Pancreas (tissue), 10 donors: Measurements from ENCODE around the gene P2RY12. TPM values are rescaled to one million over a fixed set of nuclear protein-coding genes. Genes with fewer than 3 reads are reported as not detected.
A peak's percentile ranks its signal among the peaks of the same experiment; 100 is the strongest.

ENCODE experiments used
- ATAC-seq, 4 donors: fragments of 200-7000 bp; cut with Tn5 transposase; one replicate each; pipeline versions ENCODE4 v1.8.0 to v1.9.1; 2020; ENCODE audit warnings: mild to moderate bottlenecking in 4 of 4, moderate library complexity in 4 of 4
- DNase-seq, 6 donors: peaks; one replicate each; pipeline ENCODE4 v3.0.0-alpha.2; 2020
- FAIRE-seq: peaks from 2 replicates; lab custom pipeline; 2012; peaks lifted over from hg19 to GRCh38; lab: Jason Lieb, UNC
- H3K27ac ChIP-seq, 4 donors: fragments of 200-600 bp; sonication (generic); 1 replicate in 3 of 4; 2 replicates in 1 of 4; pipeline versions ENCODE4 v1.5.0 to v1.8.0; 2020
- H3K27me3 ChIP-seq, 4 donors: fragments of 200-600 bp; one replicate each; pipeline ENCODE4 v1.8.0; 2021
- H3K36me3 ChIP-seq, 3 donors: fragments of 200-600 bp; sonication (generic) in 1 of 3; one replicate each; pipeline versions ENCODE4 v1.5.0 to v1.8.0; 2020 to 2021
- H3K4me1 ChIP-seq, 3 donors: fragments of 200-600 bp; one replicate each; pipeline ENCODE4 v1.8.0; 2021
- H3K4me3 ChIP-seq, 4 donors: fragments of 200-600 bp; sonication (generic) in 2 of 4; one replicate each; pipeline versions ENCODE4 v1.5.0 to v1.8.0; 2020 to 2021
- H3K9me3 ChIP-seq, 4 donors: fragments of 200-600 bp; one replicate each; pipeline ENCODE4 v1.8.0; 2021
- WGBS, 2 donors: extraction: QIAGEN DNeasy Blood & Tissue Kit; methylation state at CpG; one replicate each; pipeline ENCODE4 v1.1.7; 2013; 5-methylcytosine and 5-hydroxymethylcytosine counted together
- intact Hi-C, 3 donors: fragments of 100-400 bp; cut with DNase I; formaldehyde crosslinking; loops; one replicate each; pipeline versions ENCODE4 v1.11.1 to v1.14.2; 2022
- polyA plus RNA-seq, 2 donors: library from polyadenylated mRNA; stranded (reverse); fragments of 200-250 nt; gene quantifications; one replicate each; pipeline ENCODE4 v1.2.3, GENCODE V29; 2013
- total RNA-seq, 6 donors: library from RNA; stranded (reverse); fragmentation: NEBNext Ultra II Directional in 4 of 6; extraction: Animal tissue kit (Norgen Biotek cat#: 25700) in 4 of 6; gene quantifications; one replicate each; pipeline versions ENCODE4 v1.2.1 to v1.2.4, GENCODE V29; 2021 to 2023
- TF ChIP-seq, protein P1 (sequence below), 4 donors: fragments of 200-600 bp; sonication (generic) in 3 of 4; IDR thresholded peaks; one replicate each; pipeline versions ENCODE4 v1.5.0 to v1.8.0; 2021; ENCODE audit warnings: antibody characterized with exemption in 4 of 4
- donor health status: healthy with polysubstance abuse.
- donor health status: DM: no; HTN: no; CAD: no; lungs with moderate emphysema.
- donor health status: DM: no; HTN: no; CAD: no.
- donor health status: control.
- donor health status: control.
- donor health status: Bipolar disorder and iron deficiency.
- donor health status: DM: yes; HTN: yes; CAD: no.
- donor health status: DM: no; HTN: no; CAD: no.
- donor health status: DM: no; HTN: no; CAD: no.
- donor health status: DM: yes; HTN: yes; CAD: no.

Gene P2RY12
- total and polyA plus RNA-seq, 8 donors = 0.19 to 3.0 (median 0.33) TPM; not detected in 1

DNA sequence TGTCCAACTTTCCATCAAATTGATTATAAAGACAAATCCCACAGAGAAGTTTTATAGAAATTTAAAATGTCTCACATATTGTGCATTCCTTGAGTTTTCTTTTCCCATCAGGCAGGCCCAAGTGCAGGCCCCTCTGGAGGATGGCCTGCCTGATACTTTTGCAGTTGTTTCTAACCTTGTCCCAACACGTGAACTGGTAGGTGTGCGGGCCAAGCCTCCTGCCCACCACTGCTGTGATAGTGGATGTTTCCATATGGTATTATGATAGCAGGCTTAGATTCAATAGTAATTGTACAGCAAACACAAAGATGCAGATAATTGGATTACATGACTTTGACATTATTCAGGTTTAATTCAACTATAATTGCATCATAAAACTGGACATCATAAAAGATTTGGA lies 1.4 kb downstream of the P2RY12 start:
- ATAC-seq = no peak
- Histone ChIP-seq H3K4me3 (no peak overlapping the region), H3K36me3 (no peaks in the 10 kb centered on the region), H3K9me3 (no peaks in the 10 kb centered on the region), H3K27me3 (no peaks in the 10 kb centered on the region), H3K4me1 (no peaks in the 10 kb centered on the region), H3K27ac (no peak overlapping the region)
- DNase-seq = no peak
- TF ChIP-seq, protein P1, sequence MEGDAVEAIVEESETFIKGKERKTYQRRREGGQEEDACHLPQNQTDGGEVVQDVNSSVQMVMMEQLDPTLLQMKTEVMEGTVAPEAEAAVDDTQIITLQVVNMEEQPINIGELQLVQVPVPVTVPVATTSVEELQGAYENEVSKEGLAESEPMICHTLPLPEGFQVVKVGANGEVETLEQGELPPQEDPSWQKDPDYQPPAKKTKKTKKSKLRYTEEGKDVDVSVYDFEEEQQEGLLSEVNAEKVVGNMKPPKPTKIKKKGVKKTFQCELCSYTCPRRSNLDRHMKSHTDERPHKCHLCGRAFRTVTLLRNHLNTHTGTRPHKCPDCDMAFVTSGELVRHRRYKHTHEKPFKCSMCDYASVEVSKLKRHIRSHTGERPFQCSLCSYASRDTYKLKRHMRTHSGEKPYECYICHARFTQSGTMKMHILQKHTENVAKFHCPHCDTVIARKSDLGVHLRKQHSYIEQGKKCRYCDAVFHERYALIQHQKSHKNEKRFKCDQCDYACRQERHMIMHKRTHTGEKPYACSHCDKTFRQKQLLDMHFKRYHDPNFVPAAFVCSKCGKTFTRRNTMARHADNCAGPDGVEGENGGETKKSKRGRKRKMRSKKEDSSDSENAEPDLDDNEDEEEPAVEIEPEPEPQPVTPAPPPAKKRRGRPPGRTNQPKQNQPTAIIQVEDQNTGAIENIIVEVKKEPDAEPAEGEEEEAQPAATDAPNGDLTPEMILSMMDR (IDR thresholded peaks at IDR 0.05) = no peak
- intact Hi-C loops = no loop called here
- no peak for FAIRE-seq
- WGBS, 2 donors = 81 to 91% methylated on average over 2 of the region's 2 CpGs

DNA sequence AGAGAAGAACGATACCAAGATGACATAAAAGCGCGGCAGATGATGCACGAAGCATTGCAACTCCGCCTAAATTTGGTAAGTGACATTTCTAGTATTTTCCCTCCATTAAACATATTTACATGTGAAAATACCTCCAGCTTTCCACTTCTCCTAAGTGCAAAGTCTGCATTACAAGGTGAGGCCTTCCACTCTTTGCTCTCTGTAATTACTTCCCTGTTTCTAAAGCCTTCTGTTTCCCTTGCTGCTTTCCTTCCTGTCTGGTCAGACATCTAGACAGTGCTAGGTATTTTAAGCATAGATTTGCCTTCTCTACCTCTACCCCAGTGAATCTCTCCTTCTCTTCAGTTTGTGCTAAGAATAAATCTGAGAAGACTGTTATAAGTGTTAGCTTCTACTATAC lies 1.9 kb downstream of the P2RY12 start:
- intact Hi-C loops = no loop called here
- ATAC-seq (no peak), FAIRE-seq (no peak), DNase-seq (no peak)
- Histone ChIP-seq H3K27me3 (no peaks in the 10 kb centered on the region), H3K36me3 (no peaks in the 10 kb centered on the region), H3K4me1 (no peaks in the 10 kb centered on the region), H3K4me3 (no peak overlapping the region), H3K9me3 (no peaks in the 10 kb centered on the region), H3K27ac (no peak overlapping the region)
- TF ChIP-seq, protein P1 (IDR thresholded peaks at IDR 0.05) = no peak
- WGBS, 2 donors = 88 to 90% methylated on average over 5 of the region's 5 CpGs

DNA sequence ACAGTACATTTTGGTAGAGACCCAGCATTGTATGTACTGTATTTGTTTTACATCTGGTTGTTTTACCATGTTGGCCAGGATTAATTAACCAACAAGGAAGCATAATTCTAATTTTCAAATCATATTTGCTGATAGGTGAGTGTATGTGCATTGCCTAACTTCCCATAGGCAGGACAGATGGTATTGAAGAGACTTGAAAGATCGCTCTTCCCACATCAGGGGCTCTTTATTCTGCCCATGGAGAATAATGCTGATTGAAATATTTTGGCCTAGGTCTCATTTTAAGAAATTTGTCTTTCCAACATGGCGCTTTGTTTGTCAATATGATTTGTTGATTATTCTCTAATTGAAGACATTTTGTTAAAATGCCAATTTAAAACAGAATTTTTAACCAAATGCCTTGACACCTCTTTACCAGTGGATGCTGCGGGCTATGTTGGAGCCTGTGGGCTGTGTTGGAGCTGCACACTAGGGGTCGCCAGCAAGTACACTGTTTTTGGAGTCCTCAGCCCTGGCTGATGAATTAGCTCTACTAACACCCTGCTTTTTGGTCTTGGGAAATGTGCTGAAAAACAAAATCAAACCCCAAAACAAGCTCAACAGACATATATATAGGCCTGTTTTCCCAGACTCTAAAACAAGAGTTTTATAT lies 5.3 kb downstream of the P2RY12 start:
- TF ChIP-seq, protein P1 (IDR thresholded peaks at IDR 0.05) = no peak
- no peaks in the 10 kb centered on the region for H3K36me3 ChIP-seq
- WGBS, 2 donors = 67 to 71% methylated on average over 4 of the region's 4 CpGs
- no peak overlapping the region for H3K27ac ChIP-seq
- no peaks in the 10 kb centered on the region for H3K27me3 ChIP-seq
- H3K9me3 ChIP-seq = no peaks in the 10 kb centered on the region
- FAIRE-seq = no peak
- DNase-seq = peak in 1 of 6 donors; percentile 11
- ATAC-seq = peak in 2 of 4 donors; percentile 40 to 43
- no peak overlapping the region for H3K4me3 ChIP-seq
- intact Hi-C loops = no loop called here
- H3K4me1 ChIP-seq = no peaks in the 10 kb centered on the region

DNA sequence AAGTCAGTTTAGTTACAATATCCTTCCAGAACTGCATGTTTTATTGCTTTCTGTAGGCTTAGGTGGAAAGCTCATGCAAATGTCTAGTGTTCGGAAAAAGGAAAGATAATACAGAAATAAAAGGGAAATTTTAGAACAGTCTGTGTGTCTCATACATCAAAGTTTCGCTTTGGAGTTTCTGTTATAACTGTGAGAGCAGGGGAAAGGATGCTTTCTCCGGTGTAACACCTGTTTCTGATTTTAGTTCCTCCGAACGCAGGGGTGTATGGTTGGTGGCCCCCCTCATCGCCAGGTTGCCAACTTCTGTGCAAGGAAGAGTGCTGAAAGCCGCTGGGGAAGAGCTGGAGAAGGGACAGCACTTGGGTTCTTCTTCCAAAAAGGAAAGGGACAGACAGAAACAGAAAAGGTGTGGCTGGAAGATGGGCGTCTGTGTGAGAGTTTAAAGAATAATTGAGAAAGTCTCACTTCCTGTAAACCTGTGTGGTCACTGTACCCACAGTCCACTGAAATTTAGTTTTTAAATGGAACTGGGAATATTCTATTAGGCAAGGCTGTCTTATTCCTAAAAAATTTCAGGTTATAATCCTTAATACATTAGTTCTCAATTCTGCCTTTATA lies 6.7 kb downstream of the P2RY12 start:
- intact Hi-C loops = no loop called here
- no peaks in the 10 kb centered on the region for H3K36me3 ChIP-seq
- no peaks in the 10 kb centered on the region for H3K4me1 ChIP-seq
- ATAC-seq = no peak
- H3K9me3 ChIP-seq = no peaks in the 10 kb centered on the region
- DNase-seq = no peak
- TF ChIP-seq, protein P1 (IDR thresholded peaks at IDR 0.05) = no peak
- FAIRE-seq = no peak
- H3K4me3 ChIP-seq = no peak overlapping the region
- no peaks in the 10 kb centered on the region for H3K27me3 ChIP-seq
- WGBS, 2 donors = 83 to 87% methylated on average over 8 of the region's 8 CpGs
- H3K27ac ChIP-seq = no peak overlapping the region
